ENCODE data around the gene PRKCB.

The PRKCB gene

DNA sequence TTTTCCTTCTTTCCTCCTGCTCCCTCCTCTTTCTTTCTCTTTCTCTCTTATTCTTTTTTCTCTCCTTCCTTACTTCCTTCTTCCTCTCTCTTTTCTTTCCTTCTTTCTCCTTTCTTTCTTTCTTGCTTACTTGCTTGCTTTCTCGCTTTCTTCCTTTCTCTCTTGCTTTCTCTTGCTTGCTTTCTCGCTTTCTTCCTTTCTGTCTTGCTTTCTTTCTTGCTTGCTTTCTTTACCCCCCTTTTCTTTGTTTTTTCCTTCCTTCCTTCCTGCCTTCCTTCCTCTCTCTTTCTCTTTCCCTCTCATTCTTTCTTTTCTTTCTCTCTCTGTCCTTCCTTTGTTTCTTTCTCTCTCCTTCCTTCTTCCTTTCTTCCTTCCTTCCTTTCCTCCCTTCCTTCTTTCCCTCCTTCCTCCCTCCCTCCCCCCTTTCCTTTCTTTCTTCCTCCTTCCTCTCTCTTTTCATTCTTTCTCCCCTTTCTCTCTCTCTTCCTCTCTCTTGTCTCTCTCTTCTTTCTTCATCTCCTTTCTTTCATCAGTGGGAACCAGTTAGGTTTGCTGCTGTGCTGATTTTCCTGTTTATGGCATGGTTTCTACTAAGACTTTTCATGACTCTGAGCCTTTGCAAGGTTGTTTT, 277.4 kb downstream of the PRKCB start:
- TF ChIP-seq EZH2phosphoT487 (IDR thresholded peaks at IDR 0.05; ENCODE audit: borderline replicate concordance), result no peak
- TF ChIP-seq, protein P1, sequence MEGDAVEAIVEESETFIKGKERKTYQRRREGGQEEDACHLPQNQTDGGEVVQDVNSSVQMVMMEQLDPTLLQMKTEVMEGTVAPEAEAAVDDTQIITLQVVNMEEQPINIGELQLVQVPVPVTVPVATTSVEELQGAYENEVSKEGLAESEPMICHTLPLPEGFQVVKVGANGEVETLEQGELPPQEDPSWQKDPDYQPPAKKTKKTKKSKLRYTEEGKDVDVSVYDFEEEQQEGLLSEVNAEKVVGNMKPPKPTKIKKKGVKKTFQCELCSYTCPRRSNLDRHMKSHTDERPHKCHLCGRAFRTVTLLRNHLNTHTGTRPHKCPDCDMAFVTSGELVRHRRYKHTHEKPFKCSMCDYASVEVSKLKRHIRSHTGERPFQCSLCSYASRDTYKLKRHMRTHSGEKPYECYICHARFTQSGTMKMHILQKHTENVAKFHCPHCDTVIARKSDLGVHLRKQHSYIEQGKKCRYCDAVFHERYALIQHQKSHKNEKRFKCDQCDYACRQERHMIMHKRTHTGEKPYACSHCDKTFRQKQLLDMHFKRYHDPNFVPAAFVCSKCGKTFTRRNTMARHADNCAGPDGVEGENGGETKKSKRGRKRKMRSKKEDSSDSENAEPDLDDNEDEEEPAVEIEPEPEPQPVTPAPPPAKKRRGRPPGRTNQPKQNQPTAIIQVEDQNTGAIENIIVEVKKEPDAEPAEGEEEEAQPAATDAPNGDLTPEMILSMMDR (conservative IDR thresholded peaks at IDR 0.05; ENCODE audit: low read length), result no peak
- no peak overlapping the region for H3K4me2 ChIP-seq (ENCODE audit: low read depth, low read length, poor library complexity, severe bottlenecking)

DNA sequence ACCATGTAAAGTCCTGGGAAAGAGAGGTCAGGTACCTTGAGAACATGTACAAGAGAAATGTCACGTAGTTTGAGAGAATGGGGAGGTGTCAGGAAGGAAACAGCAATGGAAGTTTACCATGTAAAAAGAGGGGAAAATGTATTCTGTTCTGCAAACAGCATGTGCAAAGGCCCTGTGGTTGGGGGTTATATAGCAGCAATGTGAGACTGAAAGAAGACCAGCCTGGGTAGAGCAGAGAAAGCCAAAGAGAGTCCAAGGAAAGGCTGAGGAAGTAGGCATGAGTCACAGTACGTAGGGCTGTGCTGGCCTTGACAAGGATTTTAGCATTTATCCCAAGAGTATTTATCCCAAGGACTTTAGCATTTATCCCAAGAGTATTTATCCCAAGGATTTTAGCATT, 279.1 kb downstream of the PRKCB start:
- Histone ChIP-seq H3K4me3 (ENCODE audit: low read length, poor library complexity, severe bottlenecking) (no peak overlapping the region), H3F3A (ENCODE audit: low read depth) (no peaks in the 10 kb centered on the region), H3K36me3 (ENCODE audit: insufficient read depth, low read length) (peaks cover 33% of the 10 kb centered on the region; the same call in 1 of the 2 replicates), H3K4me2 (ENCODE audit: low read depth, low read length, poor library complexity, severe bottlenecking) (no peak overlapping the region), H3K9me3 (ENCODE audit: insufficient read depth, low read depth, low read length) (no peaks in the 10 kb centered on the region), H3K79me2 (ENCODE audit: insufficient read depth, low read length) (no peaks in the 10 kb centered on the region), H3K4me1 (ENCODE audit: insufficient read depth, low read length, poor library complexity, severe bottlenecking) (no peaks in the 10 kb centered on the region), H3K27me3 (ENCODE audit: insufficient read depth, low read length, poor library complexity, severe bottlenecking) (no peaks in the 10 kb centered on the region), H3K9ac (ENCODE audit: low read depth, low read length, poor library complexity, severe bottlenecking) (no peak overlapping the region), H4K20me1 (ENCODE audit: insufficient read depth, low read length, poor library complexity, severe bottlenecking) (no peaks in the 10 kb centered on the region), H3K9me2 (replicated peaks; ENCODE audit: low read depth, low read length) (no peaks in the 10 kb centered on the region), H2AFZ (ENCODE audit: low read length) (no peak overlapping the region)
- TF ChIP-seq, protein P1 (conservative IDR thresholded peaks at IDR 0.05; ENCODE audit: low read length), result no peak
- TF ChIP-seq EZH2phosphoT487 (IDR thresholded peaks at IDR 0.05; ENCODE audit: borderline replicate concordance), result no peak

More for the DNA sequence above, 277.4 kb downstream of the PRKCB start:
- no peaks in the 10 kb centered on the region for H3K4me1 ChIP-seq (ENCODE audit: insufficient read depth, low read length, poor library complexity, severe bottlenecking)
- H3K36me3 ChIP-seq (ENCODE audit: insufficient read depth, low read length), result peaks cover 33% of the 10 kb centered on the region; the same call in 1 of the 2 replicates
- H2AFZ ChIP-seq (ENCODE audit: low read length), result no peak overlapping the region
- H3F3A ChIP-seq (ENCODE audit: low read depth), result no peaks in the 10 kb centered on the region
- H3K27me3 ChIP-seq (ENCODE audit: insufficient read depth, low read length, poor library complexity, severe bottlenecking), result no peaks in the 10 kb centered on the region
- no peak overlapping the region for H3K9ac ChIP-seq (ENCODE audit: low read depth, low read length, poor library complexity, severe bottlenecking)
- H4K20me1 ChIP-seq (ENCODE audit: insufficient read depth, low read length, poor library complexity, severe bottlenecking), result no peaks in the 10 kb centered on the region
- no peaks in the 10 kb centered on the region for H3K9me2 ChIP-seq (replicated peaks; ENCODE audit: low read depth, low read length)
- H3K79me2 ChIP-seq (ENCODE audit: insufficient read depth, low read length), result no peaks in the 10 kb centered on the region
- no peaks in the 10 kb centered on the region for H3K9me3 ChIP-seq (ENCODE audit: insufficient read depth, low read depth, low read length)
- H3K4me3 ChIP-seq (ENCODE audit: low read length, poor library complexity, severe bottlenecking), result no peak overlapping the region

DNA sequence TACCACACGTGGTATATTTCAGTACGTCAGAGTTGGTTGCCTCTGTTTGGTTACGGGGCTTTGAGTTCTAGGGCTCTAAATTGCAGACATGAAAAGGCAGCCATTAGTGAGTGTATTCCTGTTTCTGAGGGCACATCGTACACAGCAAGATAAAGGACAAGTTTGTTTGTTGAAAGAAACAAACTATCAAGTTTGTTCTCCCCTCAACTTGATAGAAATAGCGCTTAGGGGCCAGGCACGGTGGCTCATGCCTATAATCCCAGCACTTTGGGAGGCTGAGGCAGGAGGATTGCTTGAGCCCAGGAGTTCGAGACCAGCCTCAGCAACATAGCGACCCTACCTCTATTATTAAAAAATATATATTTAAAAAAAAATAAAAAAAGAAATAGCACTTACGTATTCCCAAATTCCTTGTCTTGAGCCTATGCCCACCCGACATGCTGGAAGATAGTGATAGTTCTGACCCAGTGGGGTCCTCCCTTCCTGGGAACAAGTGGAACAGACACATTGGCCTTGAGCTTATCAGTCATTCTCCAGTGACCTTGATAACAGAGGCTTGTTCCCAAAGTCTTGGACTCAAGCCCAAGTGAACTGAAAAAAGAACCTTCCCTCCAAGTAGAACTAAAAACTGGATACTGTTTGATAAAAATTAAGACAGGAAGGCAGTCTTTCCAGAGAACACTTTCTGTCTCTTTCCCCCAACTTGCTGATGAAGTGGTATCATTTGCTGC, 280.4 kb downstream of the PRKCB start:
- H2AFZ ChIP-seq (ENCODE audit: low read length), result no peak overlapping the region
- no peaks in the 10 kb centered on the region for H3F3A ChIP-seq (ENCODE audit: low read depth)
- TF ChIP-seq, protein P1 (conservative IDR thresholded peaks at IDR 0.05; ENCODE audit: low read length), result no peak
- no peak for TF ChIP-seq EZH2phosphoT487 (IDR thresholded peaks at IDR 0.05; ENCODE audit: borderline replicate concordance)
- no peaks in the 10 kb centered on the region for H4K20me1 ChIP-seq (ENCODE audit: insufficient read depth, low read length, poor library complexity, severe bottlenecking)
- H3K36me3 ChIP-seq (ENCODE audit: insufficient read depth, low read length), result peaks cover 39% of the 10 kb centered on the region; the same call in 1 of the 2 replicates
- H3K4me3 ChIP-seq (ENCODE audit: low read length, poor library complexity, severe bottlenecking), result no peak overlapping the region
- H3K9me3 ChIP-seq (ENCODE audit: insufficient read depth, low read depth, low read length), result no peaks in the 10 kb centered on the region
- H3K4me1 ChIP-seq (ENCODE audit: insufficient read depth, low read length, poor library complexity, severe bottlenecking), result no peaks in the 10 kb centered on the region
- H3K9ac ChIP-seq (ENCODE audit: low read depth, low read length, poor library complexity, severe bottlenecking), result no peak overlapping the region
- no peaks in the 10 kb centered on the region for H3K9me2 ChIP-seq (replicated peaks; ENCODE audit: low read depth, low read length)
- H3K27me3 ChIP-seq (ENCODE audit: insufficient read depth, low read length, poor library complexity, severe bottlenecking), result no peaks in the 10 kb centered on the region
- H3K4me2 ChIP-seq (ENCODE audit: low read depth, low read length, poor library complexity, severe bottlenecking), result no peak overlapping the region
- H3K79me2 ChIP-seq (ENCODE audit: insufficient read depth, low read length), result no peaks in the 10 kb centered on the region
